Astrocyte of the spinal cord (primary cell): ENCODE results near the gene FRMD4A.

Experiments used
- DNase-seq: peaks from one replicate; pipeline ENCODE4 v3.0.0; 2011; ENCODE audit warnings: low read depth, low spot score
- H3K4me3 ChIP-seq: 2 replicates; pipeline ENCODE4 v1.5.1; 2011; ENCODE audit warnings: low read depth, mild to moderate bottlenecking, low read length, moderate library complexity
- in situ Hi-C: cut with HindIII; loops from 2 replicates; pipeline ENCODE4 v1.10.0; 2017; ENCODE audit warnings: low sequenced_read_pairs
- TF ChIP-seq, protein P1 (sequence below): IDR thresholded peaks from 2 replicates; pipeline ENCODE4 v1.5.1; 2012; ENCODE audit warnings: low read depth, mild to moderate bottlenecking, low read length, inconsistent platforms

Gene FRMD4A

GRCh38 chr10:14087566-14087965 lies 243.2 kb downstream of the FRMD4A start:
- no peak overlapping the region for H3K4me3 ChIP-seq
- TF ChIP-seq, protein P1, sequence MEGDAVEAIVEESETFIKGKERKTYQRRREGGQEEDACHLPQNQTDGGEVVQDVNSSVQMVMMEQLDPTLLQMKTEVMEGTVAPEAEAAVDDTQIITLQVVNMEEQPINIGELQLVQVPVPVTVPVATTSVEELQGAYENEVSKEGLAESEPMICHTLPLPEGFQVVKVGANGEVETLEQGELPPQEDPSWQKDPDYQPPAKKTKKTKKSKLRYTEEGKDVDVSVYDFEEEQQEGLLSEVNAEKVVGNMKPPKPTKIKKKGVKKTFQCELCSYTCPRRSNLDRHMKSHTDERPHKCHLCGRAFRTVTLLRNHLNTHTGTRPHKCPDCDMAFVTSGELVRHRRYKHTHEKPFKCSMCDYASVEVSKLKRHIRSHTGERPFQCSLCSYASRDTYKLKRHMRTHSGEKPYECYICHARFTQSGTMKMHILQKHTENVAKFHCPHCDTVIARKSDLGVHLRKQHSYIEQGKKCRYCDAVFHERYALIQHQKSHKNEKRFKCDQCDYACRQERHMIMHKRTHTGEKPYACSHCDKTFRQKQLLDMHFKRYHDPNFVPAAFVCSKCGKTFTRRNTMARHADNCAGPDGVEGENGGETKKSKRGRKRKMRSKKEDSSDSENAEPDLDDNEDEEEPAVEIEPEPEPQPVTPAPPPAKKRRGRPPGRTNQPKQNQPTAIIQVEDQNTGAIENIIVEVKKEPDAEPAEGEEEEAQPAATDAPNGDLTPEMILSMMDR = no peak
- in situ Hi-C loops = no loop called here
- DNase-seq = no peak

GRCh38 chr10:14086596-14086995 lies 244.1 kb downstream of the FRMD4A start:
- DNase-seq = peak; percentile 65
- TF ChIP-seq, protein P1 = no peak
- in situ Hi-C loops = no loop called here
- H3K4me3 ChIP-seq = no peak overlapping the region

GRCh38 chr10:14084875-14085274 lies 245.8 kb downstream of the FRMD4A start:
- in situ Hi-C loops = no loop called here
- H3K4me3 ChIP-seq = no peak overlapping the region
- peak; percentile 57 for DNase-seq

GRCh38 chr10:14080795-14081194 lies 249.9 kb downstream of the FRMD4A start:
- DNase-seq = no peak
- in situ Hi-C loops = no loop called here
- no peak overlapping the region for H3K4me3 ChIP-seq
- TF ChIP-seq, protein P1 = no peak

More at GRCh38 chr10:14084875-14085274, 245.8 kb downstream of the FRMD4A start:
- TF ChIP-seq, protein P1 = no peak

GRCh38 chr10:14077430-14077829 lies 253.3 kb downstream of the FRMD4A start:
- TF ChIP-seq, protein P1 = no peak
- no peak overlapping the region for H3K4me3 ChIP-seq
- no peak for DNase-seq
- in situ Hi-C loops = no loop called here

GRCh38 chr10:14074062-14074884 lies 256.5 kb downstream of the FRMD4A start:
- in situ Hi-C loops = no loop called here
- H3K4me3 ChIP-seq = no peak overlapping the region
- DNase-seq = peak; percentile 98
- TF ChIP-seq, protein P1 = no peak
